GM19043 (cell line): ENCODE measurements around the gene ILRUN.
"Not testable (repeated sequence)": the region's sequence is repeated elsewhere in the genome, so short reads cannot be mapped to it uniquely, and the experiment has no call there.

Source experiments
- ATAC-seq: cut with Tn5 transposase; IDR thresholded peaks from one replicate; pipeline ENCODE4 v1.9.1; 2021; ENCODE audit warnings: low read depth; ENCODE audit not compliant: unreplicated experiment

Gene ILRUN

DNA sequence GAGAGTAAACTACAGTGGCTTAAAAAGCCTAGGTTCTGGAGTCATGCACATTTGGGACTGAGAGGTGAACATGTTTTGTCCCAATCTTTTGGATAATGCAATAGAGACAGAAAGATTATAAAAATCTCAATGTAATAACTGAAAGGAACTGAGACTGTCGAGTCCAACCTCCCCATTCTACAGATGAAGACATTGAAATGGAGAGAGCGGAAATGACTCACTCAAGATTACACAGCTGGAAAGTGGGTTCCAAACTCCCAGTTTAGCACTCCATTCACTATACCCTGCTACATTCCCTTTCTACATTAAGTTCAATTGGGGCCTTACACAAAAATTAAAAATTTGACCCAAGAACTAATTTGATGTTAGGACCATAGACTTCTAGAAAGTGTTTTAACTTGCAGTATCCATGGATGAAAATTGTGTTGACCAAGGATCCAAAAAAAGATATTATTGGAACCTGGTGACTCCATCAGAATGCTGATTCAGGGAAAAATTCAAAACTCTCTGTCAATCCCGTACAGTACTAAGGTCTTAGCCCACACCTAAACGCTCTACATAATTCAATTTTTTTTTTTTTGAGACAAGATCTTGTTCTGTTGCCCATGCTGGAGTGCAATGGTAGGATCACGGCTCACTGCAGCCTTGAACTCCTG is 1.5 kb upstream of the ILRUN start:
- no peak for ATAC-seq

DNA sequence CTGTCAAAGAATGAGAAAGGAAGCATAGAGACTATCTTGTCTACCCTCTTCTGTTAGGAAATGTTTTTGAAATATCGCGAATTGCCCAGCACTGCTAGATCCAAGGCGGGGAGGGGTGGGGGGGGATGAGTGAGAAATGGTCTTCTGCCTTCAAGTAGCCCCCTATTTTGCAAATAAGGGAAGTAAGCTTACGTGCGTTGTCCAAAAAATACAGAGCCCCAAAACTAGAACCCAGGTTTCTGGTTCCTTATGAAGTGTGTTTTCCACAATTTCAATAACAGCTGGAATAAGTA is 923 bp upstream of the ILRUN start:
- ATAC-seq = no peak

DNA sequence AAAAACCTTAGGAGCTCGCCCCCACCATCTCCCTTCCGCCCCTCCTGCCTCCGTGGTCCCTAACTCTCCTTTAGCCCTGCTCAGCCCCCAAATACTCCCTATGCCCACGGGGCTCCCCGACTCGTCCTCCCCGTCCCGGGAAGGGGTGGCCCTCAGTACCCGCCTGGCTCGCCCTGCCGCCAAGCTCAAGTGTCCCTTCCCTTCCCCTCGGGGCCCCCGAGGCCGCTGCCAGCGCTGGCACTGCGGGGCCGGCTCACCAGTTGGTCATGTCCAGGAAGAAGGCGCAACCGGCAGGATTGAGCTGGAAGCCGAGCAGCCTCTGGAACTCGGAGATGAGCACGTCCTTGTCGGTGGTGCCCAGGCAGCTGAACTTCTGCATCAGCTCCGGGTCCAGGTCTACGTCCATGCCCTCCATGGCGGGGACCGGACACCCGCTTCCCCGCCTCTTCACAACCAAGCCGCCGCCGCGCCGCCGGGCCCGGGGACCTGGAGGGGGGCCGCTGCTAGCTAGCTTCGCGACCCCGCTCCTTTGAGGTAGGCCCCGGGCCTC is 303 bp downstream of the ILRUN start:
- no peak for ATAC-seq

DNA sequence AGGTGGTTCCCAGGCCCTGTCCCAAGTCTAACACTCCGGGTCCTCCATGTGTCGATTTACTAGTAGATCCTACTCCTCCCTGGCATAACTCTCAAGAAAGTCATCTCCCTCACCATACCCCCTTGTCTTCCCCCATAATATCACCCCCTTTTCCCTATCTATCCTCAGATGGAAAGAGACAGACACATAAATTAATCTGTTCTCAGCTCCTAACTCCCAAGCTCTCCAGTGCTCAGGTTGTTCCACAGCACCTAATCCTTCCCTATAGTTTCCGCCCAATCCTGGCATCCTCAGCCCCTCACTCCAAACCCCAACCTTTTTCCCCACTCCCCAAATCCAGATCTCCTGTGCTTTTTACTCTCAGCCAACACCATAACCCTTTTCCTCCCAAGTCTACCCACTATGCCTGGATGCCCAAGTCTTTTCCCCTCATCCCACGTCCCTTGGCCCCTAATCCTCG is 808 bp downstream of the ILRUN start:
- ATAC-seq = no peak

DNA sequence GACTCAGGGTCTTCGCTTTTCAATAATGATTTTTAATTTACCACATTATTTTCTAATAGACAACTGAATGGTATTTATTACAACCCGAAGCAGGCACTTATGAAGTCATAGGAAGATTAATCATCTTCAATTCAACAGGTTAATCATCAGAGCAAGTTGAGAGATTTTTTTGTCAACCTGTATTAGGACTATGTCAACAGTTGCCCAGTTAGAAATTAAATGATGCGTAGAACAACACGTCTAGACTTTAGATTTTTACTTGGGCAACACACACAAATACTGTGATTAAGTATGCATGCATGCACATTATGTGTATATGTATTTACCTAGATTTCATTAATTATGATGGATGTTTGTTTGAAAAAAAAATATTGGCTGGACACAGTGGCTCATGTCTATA is 4.3 kb downstream of the ILRUN start:
- ATAC-seq = no peak

DNA sequence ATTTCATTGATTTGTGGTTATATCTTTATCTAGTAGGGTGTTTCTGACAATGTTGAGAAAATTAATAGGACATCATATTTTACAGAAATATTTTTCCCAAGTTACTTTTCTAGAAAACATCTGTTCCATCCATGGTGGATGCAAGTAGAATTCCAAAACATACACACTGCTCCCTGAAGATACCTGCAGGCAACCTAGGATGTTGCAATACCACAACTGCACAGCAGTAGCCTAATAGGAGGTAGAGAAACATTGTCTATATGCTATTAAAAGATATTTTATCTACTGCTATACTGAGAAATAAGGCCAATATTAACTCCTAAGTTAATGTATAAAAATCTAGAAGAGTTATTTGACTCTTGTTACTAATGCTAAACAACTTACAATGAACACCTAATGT is 6.8 kb downstream of the ILRUN start:
- ATAC-seq = no peak

DNA sequence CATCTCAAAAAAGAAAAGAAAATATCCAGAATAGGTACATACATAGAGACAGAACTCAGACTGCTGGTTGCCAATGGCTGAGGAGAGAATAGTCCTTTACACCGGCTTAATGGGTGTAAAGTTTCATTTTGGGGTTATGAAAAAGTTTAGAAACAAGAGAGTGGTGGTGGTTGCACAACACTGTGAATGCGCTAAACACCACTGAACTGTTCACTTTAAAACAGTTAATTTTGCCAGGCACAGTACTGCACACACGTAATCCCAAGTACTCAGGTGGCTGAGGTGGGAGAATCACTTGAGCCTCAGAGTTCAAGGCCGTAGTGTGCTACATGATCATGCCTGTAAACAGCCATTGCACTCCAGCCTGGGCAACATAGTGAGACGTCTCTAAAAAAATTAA is 7.6 kb downstream of the ILRUN start:
- ATAC-seq = no peak

DNA sequence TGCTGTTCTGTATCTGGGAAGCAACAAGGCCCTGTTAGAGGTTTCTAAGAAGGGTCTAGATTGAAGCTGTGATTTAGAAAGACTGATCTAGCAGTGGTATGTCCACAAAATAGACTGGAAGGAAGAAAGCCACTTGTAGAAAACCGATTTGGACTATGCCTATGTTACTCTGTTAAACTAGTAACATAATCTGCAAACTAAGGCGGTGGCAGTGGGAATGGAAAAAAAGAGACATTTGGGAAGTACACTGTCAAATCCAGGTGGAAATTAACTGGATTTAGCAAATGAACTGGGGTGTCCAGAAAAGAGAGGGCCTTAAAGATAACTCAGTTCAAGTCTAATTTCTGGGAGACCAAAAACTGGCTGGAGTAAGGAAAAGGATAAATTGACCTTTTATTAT is 11.6 kb downstream of the ILRUN start:
- no peak for ATAC-seq

DNA sequence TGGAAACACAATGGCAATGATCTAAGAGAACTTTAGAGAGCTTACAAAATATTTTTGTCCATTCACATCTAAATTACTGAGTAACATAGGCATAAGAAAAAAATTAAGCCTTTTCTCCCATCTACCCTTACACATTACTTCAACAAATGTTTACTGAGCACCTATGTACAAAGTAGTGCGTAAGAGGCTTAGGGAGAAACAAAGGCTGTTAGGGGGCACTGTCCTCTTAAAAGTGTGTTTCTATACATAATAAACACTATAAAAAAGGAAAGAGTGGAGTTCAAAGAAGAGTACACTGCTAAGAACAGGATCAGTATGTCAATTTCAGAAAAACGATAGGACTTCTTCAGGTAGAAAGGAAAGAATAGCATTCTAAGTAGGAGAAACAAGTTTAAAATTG is 12.2 kb downstream of the ILRUN start:
- no peak for ATAC-seq

DNA sequence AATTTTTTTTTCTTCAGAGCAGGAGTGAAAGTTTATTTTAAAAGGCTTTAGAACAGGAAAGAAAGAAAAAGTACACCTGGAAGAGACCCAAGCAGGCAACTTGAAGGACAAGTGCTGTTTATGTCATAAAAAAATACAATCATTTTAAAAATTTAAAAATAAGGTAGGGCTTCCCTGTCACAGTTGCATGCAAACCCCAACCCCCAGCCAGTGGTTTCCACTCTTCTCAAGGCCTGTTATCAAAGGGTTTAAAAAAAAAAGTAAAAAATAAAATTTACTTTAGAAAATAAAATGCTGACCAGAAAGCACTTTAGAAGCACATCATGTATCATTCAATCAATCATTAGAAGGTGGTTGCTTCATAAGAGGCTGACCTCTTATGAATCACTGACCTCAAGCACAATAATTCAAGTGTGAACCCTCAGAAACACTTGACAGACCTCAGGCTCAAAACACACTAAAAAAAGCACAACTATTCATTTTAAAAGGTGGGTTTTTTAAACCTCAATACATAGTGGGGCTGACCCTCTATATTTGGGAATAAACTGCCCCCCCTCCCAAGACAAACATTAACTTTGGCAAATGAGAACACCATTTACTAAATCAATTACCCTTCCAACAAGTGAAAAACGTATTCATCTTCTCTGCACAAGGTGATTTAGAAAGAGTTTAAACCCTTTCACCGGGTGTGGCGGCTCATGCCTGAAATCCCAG is 15.6 kb downstream of the ILRUN start:
- no peak for ATAC-seq

DNA sequence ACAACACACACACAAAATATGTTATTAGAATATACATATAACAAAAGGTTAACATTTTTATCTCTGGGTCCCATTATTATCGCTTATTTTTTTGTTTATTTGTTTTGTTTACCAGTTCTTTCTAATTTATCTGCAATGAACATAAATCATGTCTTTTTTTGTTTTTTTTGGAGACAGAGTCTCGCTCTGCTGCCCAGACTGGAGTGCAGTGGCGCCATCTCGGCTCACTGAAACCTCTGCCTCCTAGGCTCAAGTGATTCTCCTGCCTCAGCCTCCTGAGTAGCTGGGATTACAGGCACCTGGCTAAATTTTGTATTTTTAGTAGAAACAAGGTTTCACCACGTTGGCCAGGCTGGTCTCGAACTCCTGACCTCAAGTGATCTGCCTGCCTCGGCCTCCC is 16.3 kb downstream of the ILRUN start:
- ATAC-seq = not testable (repeated sequence)

DNA sequence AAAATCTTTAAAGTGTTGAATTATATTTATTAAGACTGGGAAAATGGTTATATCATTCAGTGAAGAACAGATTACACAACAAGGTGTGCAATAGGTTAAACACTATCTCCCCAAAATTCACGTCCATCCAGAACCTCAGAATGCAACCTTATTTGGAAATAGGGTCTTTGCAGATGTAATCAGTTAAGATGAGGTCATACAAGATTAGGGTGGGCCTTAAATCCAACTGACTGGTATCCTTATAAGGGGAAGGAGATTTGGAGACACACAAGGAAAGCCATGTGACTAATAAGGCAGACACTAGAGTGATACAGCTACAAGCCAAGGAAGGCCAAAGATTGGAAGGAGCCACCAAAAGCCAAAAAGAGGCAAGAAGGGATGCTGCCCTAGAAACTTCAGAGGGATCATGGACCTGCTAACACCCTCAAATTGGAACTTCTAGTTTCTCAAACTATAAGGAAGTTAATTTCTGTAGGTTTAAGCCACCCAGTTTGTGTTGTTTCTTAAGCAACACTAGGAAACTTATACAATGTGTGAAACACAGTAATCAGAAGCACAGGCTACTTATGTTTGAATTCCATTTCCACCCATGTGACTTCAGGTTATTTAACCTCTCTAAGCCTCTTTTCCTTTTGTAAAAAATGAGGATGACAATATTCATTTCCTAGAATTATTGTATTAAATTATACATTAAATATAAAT is 16.9 kb downstream of the ILRUN start:
- no peak for ATAC-seq

DNA sequence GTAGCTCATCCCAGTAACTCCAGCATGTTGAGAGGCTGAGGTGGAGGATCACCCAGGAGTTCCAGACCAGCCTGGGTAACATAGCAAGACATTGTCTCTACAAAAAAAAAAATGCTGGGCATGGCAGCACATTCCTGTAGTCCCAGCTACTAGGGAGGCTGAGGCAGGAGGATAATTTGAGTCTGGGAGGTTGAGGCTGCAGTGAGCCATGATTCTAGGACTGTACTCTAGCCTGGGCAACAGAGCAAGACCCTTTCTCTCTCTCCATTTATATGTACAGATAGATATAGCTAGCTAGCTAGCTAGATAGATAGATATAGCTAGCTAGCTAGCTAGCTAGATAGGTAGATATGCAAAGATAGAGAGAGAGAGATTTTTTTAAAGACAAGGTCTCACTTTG is 20.4 kb downstream of the ILRUN start:
- ATAC-seq = no peak

DNA sequence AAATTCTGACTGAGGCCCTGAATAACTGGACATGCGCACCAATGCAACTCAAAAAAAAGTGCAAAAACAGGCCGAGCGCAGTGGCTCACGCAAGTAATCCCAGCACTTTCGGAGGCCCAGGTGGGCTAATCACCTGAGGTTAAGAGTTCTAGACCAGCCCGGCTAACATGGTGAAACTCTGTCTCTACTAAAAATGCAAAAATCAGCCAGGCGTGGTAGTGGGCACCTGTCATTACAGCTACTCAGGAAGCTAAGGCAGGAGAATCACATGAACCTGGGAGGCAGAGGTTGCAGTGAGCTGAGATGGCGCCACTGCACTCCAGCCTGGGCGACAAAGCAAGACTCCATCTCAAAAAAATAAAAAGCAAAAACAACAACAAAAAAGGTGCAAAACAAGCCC is 21.6 kb downstream of the ILRUN start:
- not testable (repeated sequence) for ATAC-seq

DNA sequence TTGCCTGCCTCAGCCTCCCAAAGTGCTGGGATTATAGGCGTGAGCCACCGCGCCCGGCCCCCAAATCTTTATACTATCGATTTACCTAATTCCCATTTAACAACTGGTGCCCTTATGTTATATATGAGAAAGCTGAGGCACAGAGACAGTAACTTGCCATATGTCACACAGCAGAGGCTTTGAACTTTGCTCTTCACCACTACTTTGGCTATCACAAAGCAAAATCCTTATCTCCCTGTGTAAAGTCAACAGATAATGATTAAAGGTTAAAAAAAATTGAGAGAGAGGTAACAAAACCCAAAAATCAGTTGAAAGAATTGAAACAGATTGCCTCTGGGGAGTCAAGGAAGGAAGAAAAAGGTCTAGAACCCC is 22.3 kb downstream of the ILRUN start:
- no peak for ATAC-seq

DNA sequence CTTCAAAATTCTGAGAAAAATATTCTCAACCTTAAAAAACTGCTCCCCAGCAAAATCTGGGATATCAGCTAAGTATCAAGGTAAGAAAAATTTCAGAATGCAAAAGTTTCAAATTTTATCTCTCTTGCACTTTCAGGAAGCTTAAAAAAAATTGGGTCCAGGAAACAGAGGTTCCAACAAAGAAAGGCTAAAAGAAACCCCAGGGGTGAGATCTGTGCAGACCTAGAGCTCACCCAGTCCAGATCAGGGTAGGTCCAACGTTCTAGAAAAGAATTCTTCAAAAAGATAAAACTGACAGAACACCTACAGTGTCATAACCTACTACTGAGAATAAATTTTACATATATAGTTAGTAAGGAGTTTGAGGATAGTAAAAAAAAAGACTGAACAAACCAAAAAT is 23.5 kb downstream of the ILRUN start:
- no peak for ATAC-seq

DNA sequence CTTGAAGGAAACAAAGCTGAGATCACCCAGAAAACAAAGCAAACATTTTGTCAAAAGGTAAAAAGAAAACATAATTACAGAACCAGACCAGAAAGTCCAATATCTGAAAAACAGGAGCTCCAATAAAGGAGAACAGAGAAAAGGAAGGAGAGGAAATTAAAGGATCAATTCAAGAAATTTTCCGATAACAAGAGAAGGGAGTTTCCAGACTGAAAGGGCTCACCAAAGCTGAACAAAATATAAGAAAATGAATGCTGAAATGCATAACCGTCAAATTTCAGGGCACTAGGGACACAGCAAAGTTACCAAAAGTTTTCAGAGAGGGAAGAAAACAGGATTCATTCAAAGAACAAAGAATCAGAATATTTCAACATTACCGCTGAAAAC is 23.9 kb downstream of the ILRUN start:
- no peak for ATAC-seq

DNA sequence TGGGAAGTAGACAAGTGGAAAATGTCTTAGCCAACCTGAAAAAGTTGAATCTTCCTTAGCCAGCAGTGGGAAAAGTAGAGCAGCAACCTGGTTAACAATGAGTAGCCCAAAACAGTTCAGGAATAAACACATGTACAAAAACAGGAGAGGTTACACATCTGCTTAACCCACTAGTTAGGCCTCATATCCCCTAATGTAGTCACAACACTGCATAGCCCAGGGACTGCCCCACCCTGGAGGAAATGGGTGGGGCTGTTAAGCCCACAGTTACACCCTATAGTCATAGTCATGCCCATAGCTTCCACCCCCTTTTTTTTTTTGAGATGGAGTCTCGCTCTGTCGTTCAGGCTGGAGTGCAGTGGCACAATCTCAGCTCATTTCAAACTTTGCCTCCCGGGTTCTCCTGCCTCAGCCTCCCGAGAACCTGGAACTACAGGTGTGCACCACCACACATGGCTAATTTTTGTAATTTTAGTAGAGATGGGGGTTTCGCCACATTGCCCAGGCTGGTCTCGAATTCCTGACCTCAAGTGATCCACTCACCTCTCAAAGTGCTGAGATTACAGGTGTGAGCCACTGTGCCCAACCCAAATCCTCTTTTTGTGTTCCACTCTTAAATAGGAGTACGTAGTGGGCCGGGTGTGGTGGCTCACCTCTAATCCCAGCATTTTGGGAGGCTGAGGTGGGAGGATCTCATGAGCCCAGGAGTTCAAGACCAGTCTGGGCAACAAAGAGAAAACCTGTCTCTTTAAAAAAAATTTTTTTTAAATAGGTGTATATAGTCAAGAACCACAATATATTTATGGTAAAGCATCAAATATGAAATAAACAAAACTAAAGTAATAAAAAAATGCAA is 24.5 kb downstream of the ILRUN start:
- peak; percentile 84 for ATAC-seq

DNA sequence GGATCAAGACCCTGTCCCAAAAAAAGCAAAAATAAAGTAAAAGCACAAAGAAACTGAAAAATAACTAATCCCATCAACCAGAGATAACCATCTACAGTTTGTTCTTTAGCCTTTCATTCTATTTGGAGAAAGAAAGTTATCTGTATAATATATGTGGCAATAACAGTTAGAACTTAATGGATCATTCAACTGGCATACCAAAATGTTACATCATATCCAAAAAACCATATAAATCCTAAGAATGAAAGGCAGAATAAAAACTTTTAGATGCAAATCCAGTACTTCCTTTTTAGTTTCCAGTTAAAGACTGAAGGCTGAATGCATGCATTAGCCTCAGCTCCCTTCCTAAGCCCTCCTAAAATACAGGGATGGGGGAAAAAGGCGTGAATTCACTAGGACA is 25.2 kb downstream of the ILRUN start:
- ATAC-seq = no peak

DNA sequence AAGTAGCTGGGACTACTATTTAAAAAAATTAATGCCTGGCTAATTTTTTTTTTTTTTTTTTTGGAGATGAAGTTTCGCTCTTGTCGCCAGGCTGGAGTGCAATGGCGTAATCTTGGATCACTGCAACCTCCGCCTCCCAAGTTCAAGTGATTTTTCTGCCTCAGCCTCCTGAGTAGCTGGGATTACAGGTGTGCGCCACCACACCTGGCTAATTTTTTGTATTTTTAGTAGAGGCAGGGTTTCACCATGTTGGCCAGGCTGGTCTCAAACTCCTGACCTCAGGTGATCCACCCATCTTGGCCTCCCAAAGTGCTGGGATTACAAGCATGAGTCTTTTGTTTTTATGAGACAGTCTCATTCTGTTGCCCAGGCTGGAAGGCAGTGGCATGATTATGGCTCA is 27.8 kb downstream of the ILRUN start:
- not testable (repeated sequence) for ATAC-seq
